SKM-1 treated with dmso at 0.1 percent for 144 hours (cell line): ENCODE measurements around the gene LFNG.

Source experiments
- DNase-seq: peaks from one replicate; lab custom pipeline; 2025; ENCODE audit not compliant: unreplicated experiment; lab: John Stamatoyannopoulos, UW

LFNG gene

GRCh38 chr7:2483494-2483893 lies 36.1 kb upstream of the LFNG start:
- no peak for DNase-seq

- no peak for DNase-seq
These were observed 34.7 kb upstream of the LFNG start for GRCh38 chr7:2484868-2485267.

- no peak for DNase-seq
These were observed 31.8 kb upstream of the LFNG start for GRCh38 chr7:2487586-2488271.

- no peak for DNase-seq
These were observed 31.3 kb upstream of the LFNG start for GRCh38 chr7:2488272-2488645.

GRCh38 chr7:2488681-2489080 lies 30.9 kb upstream of the LFNG start:
- DNase-seq, result no peak

- DNase-seq, result no peak
These were observed 29.4 kb upstream of the LFNG start for GRCh38 chr7:2490181-2490651.

GRCh38 chr7:2492038-2492437 lies 27.5 kb upstream of the LFNG start:
- DNase-seq, result no peak

- DNase-seq, result no peak
These were observed 26.1 kb upstream of the LFNG start for GRCh38 chr7:2493205-2494164.

GRCh38 chr7:2494191-2495130 lies 25.1 kb upstream of the LFNG start:
- DNase-seq, result no peak

- DNase-seq, result no peak
These were observed 23.9 kb upstream of the LFNG start for GRCh38 chr7:2495418-2496299.

- no peak for DNase-seq
These were observed 23.2 kb upstream of the LFNG start for GRCh38 chr7:2496375-2496774.

GRCh38 chr7:2497065-2497464 lies 22.5 kb upstream of the LFNG start:
- no peak for DNase-seq

GRCh38 chr7:2497500-2498336 lies 21.9 kb upstream of the LFNG start:
- no peak for DNase-seq

GRCh38 chr7:2498708-2499107 lies 20.9 kb upstream of the LFNG start:
- DNase-seq, result no peak

- no peak for DNase-seq
These were observed 20.4 kb upstream of the LFNG start for GRCh38 chr7:2499181-2499580.

- no peak for DNase-seq
These were observed 19.7 kb upstream of the LFNG start for GRCh38 chr7:2499719-2500430.

GRCh38 chr7:2500701-2501100 lies 18.9 kb upstream of the LFNG start:
- DNase-seq, result no peak

GRCh38 chr7:2501947-2502646 lies 17.5 kb upstream of the LFNG start:
- DNase-seq, result no peak
